GM18526 (cell line): ENCODE results near the gene KLHL35.

Experiments used
- POLR2A ChIP-seq: IDR thresholded peaks from 3 replicates; pipeline ENCODE4 v1.6.1; 2011; ENCODE audit not compliant: insufficient read length; ENCODE audit errors: extremely low read depth

Gene KLHL35

DNA sequence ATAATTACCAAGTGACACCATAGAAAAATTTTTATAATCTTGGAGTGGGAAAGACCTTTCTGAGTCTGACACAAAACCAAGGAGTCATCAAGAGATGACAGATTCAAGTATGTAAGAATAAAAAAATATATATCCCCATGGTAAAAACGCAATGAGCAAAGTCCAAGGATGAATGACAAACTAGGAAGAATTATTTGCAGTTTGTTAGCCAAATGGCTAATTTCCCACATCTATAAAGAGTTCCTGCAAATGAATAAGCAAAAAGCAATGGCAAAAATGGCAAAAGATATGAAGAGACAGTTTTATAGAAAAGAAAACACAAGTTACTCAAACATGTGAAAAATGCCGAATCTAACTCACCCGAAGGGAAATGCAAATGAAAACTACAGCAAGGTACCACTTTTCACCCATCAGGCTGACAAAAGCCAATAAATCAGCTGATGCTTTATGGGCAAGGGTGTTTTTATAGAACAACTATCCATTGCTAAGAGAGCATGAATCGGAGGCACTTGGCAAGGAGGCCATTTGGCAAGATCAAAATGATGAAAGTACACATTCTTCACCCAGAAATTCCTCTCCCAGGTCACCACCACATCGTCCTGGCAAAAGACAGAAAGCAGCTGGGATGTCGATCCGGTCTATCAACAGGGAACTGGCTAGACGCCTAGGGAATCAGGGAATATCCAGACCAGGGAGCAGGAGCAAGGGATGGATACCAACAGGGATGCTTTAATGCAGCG is 21.1 kb upstream of the KLHL35 start:
- TF ChIP-seq POLR2A = no peak

DNA sequence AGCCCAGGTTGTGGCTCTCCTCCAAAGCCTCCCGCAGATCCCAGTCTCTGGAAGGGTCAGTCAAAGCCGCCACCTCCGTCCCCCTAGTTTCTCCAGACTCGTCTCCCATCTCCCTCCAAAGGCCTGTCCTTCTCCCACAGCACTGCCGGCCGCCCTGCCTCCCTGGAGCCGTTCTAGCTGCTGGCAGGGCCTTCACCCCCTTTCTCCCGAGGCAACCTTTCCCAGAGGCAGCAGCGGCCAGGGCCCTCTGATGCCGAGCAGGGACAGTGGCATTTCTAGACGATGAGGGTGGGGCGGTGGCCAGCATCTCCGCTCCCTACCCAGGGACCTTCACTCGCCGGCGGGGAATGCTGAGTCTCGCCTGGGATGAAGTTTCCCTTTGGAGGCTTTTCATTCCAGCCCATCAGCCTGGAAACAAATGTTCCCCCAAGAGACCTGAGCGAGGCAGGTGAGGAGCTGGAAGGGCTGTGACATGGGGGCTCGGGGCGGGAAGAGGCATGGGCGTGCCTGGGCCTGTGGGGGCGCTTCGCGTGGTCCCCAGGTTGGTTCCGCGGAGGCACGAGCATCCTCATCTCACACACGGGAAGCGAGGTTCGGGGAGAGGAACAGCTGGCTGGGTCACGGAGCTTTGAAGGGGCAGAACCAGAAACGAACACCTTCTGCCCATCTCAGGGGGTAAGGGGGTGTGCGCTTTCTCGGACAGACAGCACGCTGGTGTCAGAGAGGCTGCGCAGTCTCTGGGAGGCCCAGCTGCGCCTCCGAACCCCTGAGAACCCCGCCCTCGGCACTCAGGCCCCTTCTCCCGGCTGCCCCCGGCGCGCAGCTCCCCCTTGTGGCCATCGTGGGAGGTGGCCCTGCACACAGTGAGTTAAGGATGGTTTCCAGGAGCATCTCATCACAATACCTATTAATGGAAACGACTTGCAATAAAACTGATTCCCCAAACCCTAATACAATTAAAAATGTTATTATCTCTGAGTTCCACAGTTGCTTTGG is 18.1 kb upstream of the KLHL35 start:
- TF ChIP-seq POLR2A = no peak

DNA sequence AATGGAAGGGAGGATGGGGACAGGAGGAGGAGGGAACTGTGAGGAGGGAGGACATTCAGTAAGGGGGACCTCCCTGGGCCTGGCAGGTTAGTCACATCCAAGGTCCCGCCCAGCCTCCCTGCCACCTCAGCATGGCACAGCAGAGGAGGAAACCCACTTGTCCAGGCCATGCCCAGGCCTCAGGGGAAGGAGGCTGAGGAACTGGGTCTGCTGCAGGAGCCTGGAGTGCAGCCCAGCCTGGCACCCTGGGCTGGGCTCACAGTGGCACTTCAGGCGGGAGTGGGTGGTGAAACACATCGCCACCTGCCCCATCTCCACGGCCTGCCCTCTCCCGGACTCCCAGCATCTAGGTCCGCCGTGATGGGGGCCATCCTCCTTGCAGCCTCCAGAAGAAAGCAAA is 17.2 kb upstream of the KLHL35 start:
- TF ChIP-seq POLR2A = no peak

DNA sequence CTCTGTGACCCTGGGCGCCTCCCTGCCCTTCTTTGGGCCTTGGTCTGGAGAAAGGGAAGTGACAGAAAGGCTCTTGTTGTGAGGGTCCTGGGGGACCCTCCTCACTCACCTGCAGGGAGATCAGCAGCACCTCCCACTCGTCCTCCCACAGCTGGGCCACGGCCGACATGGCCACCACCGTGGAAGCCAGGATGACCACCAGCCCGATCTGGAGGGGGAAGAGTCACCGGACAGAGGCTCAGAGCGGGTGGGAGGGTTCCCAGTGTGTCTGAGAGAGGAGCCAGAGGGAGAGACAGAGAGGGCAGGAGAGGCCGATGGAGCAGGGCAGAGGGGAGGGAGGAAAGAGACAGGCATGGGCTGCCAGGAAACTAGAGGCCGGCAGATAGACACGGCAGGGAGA is 16.8 kb upstream of the KLHL35 start:
- TF ChIP-seq POLR2A = no peak

DNA sequence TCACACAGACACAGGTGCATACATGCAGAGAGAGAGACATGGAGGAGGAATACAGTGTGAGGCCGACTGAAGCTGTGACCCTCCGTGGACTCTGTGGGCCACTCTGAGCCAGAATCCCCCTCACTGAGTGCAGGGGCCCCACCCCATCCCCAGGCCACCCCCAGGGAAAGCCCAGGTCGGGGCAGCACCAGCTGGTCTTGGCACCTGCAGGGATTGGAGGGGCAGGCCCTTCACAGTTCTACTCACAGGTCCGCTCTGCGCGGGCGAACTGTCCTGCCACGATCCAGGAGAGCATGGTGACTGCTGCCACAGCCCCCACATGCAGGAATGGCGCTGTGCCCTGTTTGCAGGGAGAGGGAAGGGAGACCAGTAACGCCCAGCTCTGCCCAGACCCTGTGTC is 16.3 kb upstream of the KLHL35 start:
- TF ChIP-seq POLR2A = no peak

DNA sequence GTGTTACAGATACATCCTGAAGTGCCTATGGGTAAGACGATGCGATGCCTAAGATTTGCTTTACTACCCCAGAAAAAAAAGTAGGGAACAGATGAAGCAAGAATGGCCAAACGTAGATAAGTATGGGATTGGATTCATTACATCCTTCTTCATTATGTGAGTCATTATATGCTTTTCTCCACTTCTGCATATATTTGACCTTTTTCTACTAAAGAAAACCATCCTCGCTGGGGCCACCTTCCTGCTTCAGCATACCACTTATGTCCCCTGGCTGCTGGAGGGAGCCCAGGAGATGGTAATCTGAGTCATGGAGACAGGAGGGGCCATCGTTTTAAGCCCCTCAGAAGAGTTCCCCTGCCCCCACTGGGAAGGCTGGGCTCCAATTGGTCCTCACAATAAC is 14.4 kb upstream of the KLHL35 start:
- TF ChIP-seq POLR2A = no peak

DNA sequence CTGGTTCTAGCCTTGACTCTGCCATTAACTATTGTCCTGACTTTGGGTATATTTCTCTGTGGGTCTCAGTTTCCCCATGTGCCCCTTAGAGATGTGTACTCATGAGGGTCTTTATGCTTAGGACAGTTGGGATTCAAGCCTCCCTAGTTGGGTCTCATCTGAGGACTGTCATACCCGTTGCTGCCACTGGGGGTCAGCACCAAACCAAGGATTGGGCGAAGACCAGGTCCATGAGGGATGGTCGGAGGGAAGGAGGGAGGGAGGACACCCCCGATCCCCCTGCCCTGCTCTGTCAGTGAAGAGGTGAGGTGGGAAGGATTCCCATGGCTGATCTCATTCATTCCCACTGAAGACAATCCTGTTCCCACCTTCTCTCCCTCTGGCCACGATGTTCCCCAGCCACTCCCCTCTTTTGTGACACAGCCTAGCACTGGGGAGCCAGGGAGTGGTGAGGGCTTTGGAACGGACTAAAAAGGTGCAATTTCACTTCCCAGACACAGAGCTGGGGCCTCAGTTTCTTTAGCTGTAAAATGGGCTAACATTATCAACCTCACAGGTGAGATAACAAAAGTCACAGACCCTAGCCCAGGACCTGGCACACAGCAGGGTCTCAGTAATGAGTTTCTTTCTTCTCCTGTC is 12.4 kb upstream of the KLHL35 start:
- no peak for TF ChIP-seq POLR2A

DNA sequence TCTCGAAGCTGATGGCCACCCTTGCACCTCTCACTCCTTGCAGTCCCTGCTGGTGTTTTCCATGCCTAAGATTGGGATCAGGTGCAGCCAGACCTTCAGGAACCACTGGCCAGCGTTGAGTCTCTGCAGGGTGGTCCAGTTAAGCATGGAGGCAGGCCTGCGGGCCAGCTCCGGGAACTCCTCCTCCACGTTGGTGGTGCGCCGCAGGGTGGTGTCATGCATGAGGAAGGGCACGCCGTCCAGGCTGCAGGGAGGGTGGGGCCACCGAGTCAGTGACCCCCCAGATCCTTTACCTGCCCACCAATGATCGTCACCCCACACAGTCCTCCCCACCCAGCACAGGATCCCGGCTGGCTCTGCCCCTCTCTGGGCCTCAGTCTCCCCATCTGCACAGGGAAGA is 10.0 kb upstream of the KLHL35 start:
- TF ChIP-seq POLR2A = no peak

DNA sequence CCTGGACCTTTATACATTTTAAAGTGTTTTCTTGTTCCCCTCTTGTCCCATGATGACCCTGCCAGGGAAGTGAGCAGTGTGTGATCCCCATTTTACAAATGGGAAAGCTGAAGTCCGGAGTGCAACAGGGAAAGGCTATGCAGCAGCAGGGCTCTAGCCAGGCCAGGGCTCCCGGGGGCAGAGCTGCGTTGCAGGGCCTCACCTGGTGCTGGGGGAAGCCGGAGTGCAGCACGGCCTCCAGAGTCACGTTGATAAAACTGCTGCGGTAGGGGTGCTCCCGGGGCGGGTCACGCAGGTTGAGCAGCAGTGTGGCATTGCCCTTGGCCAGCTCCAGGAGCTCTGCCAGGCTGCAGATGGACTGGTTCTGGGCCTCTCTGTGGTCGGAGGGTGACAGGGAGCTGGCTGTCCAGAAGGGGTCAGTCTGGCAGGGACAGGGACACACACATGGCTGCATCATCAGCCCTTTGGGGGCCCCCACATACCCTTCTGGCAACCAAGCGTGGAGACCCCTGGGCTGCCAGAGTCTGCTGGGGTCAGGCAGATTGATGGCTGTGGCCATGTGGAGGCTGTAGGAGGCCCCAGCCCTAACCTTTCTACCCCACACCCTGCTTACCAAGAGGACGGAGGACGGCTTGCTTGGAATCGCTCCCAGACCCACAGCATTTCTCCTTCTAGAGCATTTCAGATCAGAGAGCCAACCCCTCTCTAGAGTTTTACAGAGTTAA is 9.3 kb upstream of the KLHL35 start:
- TF ChIP-seq POLR2A = no peak

DNA sequence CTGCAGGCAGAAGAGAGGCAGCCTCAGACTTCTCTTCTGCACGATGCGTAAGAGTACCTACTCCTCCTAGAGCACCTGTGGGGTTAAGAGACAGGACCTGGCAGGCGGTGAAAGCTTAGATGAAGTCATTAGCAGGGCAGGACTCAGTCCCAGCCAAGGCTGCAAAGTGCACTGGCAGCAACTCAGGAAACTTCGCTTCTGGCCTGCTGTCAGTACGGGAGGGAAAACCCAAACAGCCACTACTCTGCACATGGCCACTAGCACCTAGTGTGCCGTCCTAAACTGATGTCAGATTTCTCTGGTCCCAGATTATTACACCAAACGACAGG is 8.8 kb upstream of the KLHL35 start:
- TF ChIP-seq POLR2A = no peak

DNA sequence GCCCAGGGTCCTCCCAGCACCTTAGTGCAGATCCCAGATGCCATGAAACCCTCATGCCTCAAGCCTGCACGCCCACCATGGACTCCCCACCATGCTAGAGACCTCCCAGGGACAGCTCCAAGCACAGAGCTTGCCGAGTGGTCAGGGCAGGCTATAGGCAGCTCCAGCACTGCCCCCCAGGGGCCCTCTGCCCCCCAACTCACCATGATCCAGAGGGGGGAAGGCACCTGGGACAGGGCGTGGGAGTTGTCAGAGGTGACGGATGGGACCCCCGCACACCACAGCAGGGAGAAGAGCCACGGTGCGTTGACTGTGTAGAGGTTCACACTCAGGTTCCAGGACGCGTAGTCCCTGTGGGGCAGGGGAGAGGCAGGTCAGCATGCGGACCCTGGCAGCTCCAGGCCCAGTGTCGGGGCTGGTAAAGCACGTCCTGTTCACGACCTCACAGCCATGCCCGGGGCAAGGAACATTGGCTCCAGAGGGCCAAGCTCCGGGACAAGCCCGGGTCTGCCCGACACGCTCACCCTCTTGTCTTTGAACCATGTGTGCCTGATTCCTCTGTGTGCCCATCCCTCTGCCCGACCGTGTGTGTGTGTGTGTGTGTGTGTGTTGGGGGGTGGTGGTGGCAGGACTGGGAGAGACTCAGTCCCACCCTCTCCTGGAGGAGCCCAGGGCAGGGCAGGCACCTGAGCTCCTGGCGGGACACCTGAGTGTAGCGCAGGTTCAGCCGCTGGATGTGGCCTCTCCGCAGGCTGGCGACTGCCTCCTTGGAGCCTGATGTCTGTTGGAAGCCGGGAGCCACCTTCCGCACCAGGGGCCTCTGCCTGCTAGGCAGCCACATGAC is 8.2 kb upstream of the KLHL35 start:
- no peak for TF ChIP-seq POLR2A

DNA sequence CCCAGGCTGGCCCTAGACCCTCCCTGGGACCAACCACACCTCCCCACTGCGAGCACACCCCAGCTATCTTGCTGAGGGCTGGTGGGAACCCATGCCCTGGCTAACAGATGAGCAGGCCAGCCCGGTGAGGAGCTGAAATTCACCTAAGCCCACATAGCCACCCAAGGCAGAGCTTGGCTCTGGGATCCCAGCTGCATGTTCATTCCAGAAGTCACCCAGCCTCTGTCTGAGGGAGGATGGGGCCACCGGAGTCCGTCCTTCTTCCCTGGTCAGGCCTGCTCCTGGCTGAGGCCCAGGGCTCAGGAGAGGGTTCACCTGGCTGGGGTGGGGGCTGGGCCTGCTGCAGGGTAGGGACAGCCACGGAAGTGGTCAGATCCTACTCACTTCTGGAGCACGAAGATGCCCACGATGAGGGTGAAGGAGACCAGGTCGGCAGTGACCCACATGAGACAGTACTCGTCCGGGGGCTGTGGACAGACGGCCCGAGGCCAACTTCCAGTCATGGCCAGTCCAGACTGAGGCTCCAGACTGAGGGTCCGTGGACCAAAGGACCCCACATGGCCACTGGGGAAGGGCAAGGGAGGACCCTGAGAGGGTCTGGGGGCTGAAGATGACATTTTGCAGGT is 6.6 kb upstream of the KLHL35 start:
- TF ChIP-seq POLR2A = no peak

DNA sequence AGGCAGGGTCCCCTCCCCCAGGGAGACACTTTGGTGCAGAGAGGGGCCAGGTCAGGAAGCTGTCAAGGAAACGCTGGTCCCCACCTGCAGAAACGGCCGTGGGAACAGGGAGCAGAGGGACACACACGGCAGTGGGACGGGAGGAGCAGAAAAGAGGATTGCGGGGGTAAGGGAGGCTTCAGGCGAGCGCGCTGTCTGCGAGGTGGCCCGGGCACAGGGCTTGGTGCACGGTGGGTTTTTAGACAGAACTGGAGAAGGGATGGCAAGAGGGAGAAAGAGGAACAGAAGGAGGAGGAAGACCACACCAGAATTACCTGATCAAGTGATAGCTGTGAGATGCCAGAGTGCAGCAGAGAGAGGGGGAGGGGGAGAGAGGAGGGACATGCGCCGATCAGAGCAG is 6.0 kb upstream of the KLHL35 start:
- no peak for TF ChIP-seq POLR2A
